Measurements from ENCODE around the gene TPRA1. TPM values are rescaled to one million over a fixed set of nuclear protein-coding genes. Genes with fewer than 3 reads are reported as not detected.

The TPRA1 gene
- total RNA-seq, 1 donor from 2014 or later: 21.2 TPM

DNA sequence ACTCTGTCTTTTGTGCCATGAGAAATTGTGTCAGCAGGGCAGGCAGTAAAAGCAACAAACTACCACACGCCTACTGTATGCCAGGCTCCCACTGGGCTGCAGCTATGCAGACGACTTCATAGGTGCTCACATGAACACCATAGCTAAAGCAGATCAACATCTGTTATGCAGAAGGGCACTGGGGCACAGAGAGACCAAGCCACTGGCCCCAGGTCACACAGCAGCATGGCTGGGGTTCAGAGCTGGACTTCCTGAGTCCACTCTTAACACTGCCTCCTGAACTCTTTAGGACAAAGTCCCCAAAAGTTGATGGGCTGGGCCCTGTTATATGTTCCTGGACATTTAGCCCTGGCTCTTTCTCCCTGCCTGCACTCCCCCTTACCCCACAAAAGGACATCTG, 12.4 kb downstream of the TPRA1 start:
- Mint-ChIP-seq H3K36me3 (ENCODE audit: unreplicated experiment) (peaks cover 4% of the 10 kb centered on the region), H3K27ac (ENCODE audit: unreplicated experiment) (no peak overlapping the region), H3K4me1 (ENCODE audit: low read depth, unreplicated experiment) (peaks cover 6% of the 10 kb centered on the region), H3K27me3 (ENCODE audit: unreplicated experiment) (peaks cover 11% of the 10 kb centered on the region), H3K9me3 (ENCODE audit: unreplicated experiment) (peaks cover 13% of the 10 kb centered on the region), H3K4me3 (ENCODE audit: unreplicated experiment) (no peak overlapping the region)
- no peak for DNase-seq
- TF ChIP-seq, protein P1, sequence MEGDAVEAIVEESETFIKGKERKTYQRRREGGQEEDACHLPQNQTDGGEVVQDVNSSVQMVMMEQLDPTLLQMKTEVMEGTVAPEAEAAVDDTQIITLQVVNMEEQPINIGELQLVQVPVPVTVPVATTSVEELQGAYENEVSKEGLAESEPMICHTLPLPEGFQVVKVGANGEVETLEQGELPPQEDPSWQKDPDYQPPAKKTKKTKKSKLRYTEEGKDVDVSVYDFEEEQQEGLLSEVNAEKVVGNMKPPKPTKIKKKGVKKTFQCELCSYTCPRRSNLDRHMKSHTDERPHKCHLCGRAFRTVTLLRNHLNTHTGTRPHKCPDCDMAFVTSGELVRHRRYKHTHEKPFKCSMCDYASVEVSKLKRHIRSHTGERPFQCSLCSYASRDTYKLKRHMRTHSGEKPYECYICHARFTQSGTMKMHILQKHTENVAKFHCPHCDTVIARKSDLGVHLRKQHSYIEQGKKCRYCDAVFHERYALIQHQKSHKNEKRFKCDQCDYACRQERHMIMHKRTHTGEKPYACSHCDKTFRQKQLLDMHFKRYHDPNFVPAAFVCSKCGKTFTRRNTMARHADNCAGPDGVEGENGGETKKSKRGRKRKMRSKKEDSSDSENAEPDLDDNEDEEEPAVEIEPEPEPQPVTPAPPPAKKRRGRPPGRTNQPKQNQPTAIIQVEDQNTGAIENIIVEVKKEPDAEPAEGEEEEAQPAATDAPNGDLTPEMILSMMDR (IDR thresholded peaks at IDR 0.05; ENCODE audit: partially characterized antibody, unreplicated experiment): no peak

DNA sequence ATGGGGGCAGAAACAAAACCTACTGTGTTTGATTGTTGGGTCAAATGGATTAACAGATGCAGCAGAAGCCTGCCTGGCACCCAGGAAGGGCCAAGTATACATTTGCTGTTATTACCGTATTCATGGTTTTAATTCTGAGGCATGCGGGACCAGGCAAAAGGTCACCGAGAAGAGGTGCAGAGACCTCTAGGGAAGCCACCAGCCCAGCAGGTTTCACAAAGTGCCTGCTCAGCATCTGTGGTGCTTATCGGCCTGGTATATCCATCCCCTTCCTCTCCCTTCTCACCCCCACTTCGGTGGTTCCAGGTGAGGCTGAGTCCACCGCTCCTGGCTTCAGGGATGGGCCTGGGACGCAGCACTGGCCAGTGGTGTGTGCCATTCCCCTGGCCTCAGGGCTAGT, 13.1 kb downstream of the TPRA1 start:
- TF ChIP-seq, protein P1 (IDR thresholded peaks at IDR 0.05; ENCODE audit: partially characterized antibody, unreplicated experiment): no peak
- Mint-ChIP-seq H3K27me3 (ENCODE audit: unreplicated experiment) (peaks cover 11% of the 10 kb centered on the region), H3K36me3 (ENCODE audit: unreplicated experiment) (peaks cover 4% of the 10 kb centered on the region), H3K4me3 (ENCODE audit: unreplicated experiment) (no peak overlapping the region), H3K9me3 (ENCODE audit: unreplicated experiment) (peaks cover 13% of the 10 kb centered on the region), H3K4me1 (ENCODE audit: low read depth, unreplicated experiment) (peaks cover 6% of the 10 kb centered on the region), H3K27ac (ENCODE audit: unreplicated experiment) (no peak overlapping the region)
- DNase-seq: no peak

DNA sequence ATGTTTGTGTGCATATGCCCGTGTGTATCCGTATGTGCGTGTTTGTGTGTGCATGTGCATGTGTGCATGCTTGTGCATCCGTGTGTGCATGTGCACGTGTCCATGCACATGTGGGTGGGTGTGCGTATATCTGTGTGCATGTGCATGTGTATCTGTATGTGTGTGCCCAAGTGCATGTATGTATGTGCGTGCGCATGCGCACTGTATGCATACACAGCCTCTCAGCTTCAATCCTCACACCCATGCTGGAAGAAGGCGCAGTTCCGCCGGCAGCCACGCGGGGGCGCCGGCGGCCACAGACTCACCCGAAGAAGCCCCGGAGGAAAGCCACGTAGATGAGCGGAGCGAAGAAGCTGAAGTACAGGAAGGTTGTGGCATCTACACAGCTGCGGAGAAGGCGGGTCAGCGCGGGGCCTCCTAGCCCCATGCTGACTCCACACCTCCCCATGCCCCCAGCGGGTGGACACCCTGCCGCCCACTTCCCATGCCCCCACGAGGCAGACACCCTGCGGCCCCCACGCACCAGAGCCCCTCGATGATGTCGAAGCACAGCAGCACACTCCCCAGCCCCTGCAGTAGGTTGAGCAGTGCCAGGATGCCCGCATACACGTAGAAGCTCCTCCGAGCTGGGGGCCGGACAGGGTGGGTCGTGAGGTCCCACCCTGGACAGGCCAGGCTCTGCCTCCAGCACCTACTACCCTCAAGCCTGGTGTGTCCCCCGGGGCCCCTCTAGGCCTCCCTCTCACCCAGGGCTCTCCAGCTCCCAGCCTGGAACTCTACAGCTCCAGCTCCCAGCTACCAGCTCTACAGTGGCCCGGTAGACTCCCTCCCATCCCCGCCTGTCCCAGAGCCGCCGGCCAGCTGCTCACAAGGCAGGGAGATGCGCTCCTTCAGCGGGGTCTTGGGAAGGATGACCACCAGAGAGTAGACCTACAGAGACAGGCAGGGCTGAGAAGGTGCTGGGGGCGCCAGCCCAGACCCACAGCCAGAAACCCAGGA, 15.4 kb downstream of the TPRA1 start:
- Mint-ChIP-seq H3K9me3 (ENCODE audit: unreplicated experiment) (peaks cover 7% of the 10 kb centered on the region), H3K36me3 (ENCODE audit: unreplicated experiment) (peaks cover 8% of the 10 kb centered on the region), H3K4me3 (ENCODE audit: unreplicated experiment) (no peak overlapping the region), H3K27ac (ENCODE audit: unreplicated experiment) (no peak overlapping the region), H3K4me1 (ENCODE audit: low read depth, unreplicated experiment) (peaks cover 4% of the 10 kb centered on the region), H3K27me3 (ENCODE audit: unreplicated experiment) (peaks cover 6% of the 10 kb centered on the region)
- TF ChIP-seq, protein P1 (IDR thresholded peaks at IDR 0.05; ENCODE audit: partially characterized antibody, unreplicated experiment): peak; percentile 97
- DNase-seq: peak; percentile 83

DNA sequence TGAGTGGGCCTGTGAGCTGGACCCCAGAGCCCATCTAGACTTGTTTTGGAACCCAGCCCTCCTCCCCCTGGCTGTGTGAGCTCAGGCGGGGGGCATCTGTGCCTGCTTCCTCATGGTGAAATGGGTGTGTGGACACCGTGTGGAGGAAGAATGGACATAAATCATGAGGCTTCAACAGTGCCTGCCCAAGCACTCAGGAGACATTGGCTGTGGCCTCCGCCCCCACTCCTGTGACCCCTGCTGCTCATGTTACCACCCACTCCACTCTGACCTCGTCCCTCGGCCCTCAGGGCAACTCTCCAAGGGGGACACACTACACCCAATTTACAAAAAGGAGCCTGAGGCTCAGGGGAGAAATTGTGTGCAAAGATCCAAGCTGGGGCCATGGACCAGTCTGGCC, 16.6 kb downstream of the TPRA1 start:
- Mint-ChIP-seq H3K9me3 (ENCODE audit: unreplicated experiment) (peaks cover 4% of the 10 kb centered on the region), H3K4me1 (ENCODE audit: low read depth, unreplicated experiment) (peaks cover 4% of the 10 kb centered on the region), H3K27me3 (ENCODE audit: unreplicated experiment) (peaks cover 3% of the 10 kb centered on the region), H3K27ac (ENCODE audit: unreplicated experiment) (peak overlapping the region; percentile 43), H3K36me3 (ENCODE audit: unreplicated experiment) (peaks cover 5% of the 10 kb centered on the region), H3K4me3 (ENCODE audit: unreplicated experiment) (no peak overlapping the region)
- no peak for DNase-seq
- TF ChIP-seq, protein P1 (IDR thresholded peaks at IDR 0.05; ENCODE audit: partially characterized antibody, unreplicated experiment): no peak

DNA sequence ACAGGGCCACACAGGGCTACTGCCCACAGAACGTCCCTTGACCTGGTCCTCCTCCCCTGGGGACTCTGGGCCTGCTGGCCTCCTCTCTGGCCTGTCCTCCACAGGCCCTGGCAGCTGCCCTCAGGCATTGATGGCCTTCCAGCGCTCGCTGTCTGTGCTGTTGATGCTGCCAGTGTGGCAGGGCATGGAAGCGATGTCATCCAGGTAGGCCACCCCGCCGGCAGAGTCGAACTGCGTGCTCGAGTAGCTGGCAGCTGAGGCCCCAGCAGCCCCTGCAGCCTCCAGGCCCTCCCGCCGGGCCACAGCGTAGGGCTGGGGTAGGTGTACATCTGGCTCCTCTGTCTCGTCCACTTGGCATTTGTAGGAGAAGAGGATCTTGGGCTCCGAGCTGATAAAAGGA, 17.1 kb downstream of the TPRA1 start:
- no peak for DNase-seq
- Mint-ChIP-seq H3K4me1 (ENCODE audit: low read depth, unreplicated experiment) (peaks cover 4% of the 10 kb centered on the region), H3K36me3 (ENCODE audit: unreplicated experiment) (peaks cover 5% of the 10 kb centered on the region), H3K4me3 (ENCODE audit: unreplicated experiment) (no peak overlapping the region), H3K27ac (ENCODE audit: unreplicated experiment) (no peak overlapping the region), H3K27me3 (ENCODE audit: unreplicated experiment) (peaks cover 3% of the 10 kb centered on the region), H3K9me3 (ENCODE audit: unreplicated experiment) (peaks cover 4% of the 10 kb centered on the region)
- TF ChIP-seq, protein P1 (IDR thresholded peaks at IDR 0.05; ENCODE audit: partially characterized antibody, unreplicated experiment): no peak

Measured in glutamatergic neuron (in vitro differentiated cells).